Naive thymus-derived CD8-positive, alpha-beta T cell (primary cell): Measurements from ENCODE around the gene ARHGDIA. TPM values are rescaled to one million over a fixed set of nuclear protein-coding genes. Genes with fewer than 3 reads are reported as not detected.

Experiments
- ATAC-seq, 2 donors: fragments of 150-1000 bp; cut with Tn5 transposase in 1 of 2; sonication (Bioruptor Pico), chemical (Tn5 transposase) in 1 of 2; 1 replicate in 1 of 2; 2 replicates in 1 of 2; pipeline ENCODE4 v1.10.0; 2021; ENCODE audit warnings: mild to moderate bottlenecking in 2 of 2, moderate library complexity in 2 of 2
- POLR2A ChIA-PET: fragments of 350-600 bp; sonication (Branson Sonifier 250); formaldehyde crosslinking; loops from one replicate; lab custom pipeline; 2021; ENCODE audit warnings: antibody characterized with exemption; lab: Charles Lee
- DNase-seq, 10 donors: peaks; one replicate each; pipeline versions ENCODE4 v3.0.0 to v3.0.0-alpha.2; 2020 to 2022
- H3K27ac Mint-ChIP-seq, 10 donors: one replicate each; pipeline ENCODE4 v1.8.0; 2020 to 2022; ENCODE audit warnings: mild to moderate bottlenecking in 10 of 10, mixed read lengths in 10 of 10, moderate library complexity in 4 of 10, inconsistent platforms in 1 of 10
- H3K27me3 Mint-ChIP-seq, 5 donors: one replicate each; pipeline ENCODE4 v1.8.0; 2021 to 2022; ENCODE audit warnings: mixed read lengths in 5 of 5
- H3K36me3 Mint-ChIP-seq, 3 donors: one replicate each; pipeline ENCODE4 v1.8.0; 2020 to 2022; ENCODE audit warnings: mixed read lengths in 3 of 3, mild to moderate bottlenecking in 2 of 3, inconsistent platforms in 1 of 3
- H3K4me1 Mint-ChIP-seq, 4 donors: one replicate each; pipeline ENCODE4 v1.8.0; 2021 to 2022; ENCODE audit warnings: mixed read lengths in 4 of 4
- H3K4me3 Mint-ChIP-seq, 10 donors: one replicate each; pipeline ENCODE4 v1.8.0; 2020 to 2022; ENCODE audit warnings: mild to moderate bottlenecking in 10 of 10, mixed read lengths in 10 of 10, moderate library complexity in 6 of 10, inconsistent platforms in 1 of 10
- H3K9me3 Mint-ChIP-seq, 9 donors: one replicate each; pipeline ENCODE4 v1.8.0; 2020 to 2022; ENCODE audit warnings: mixed read lengths in 9 of 9, mild to moderate bottlenecking in 3 of 9, inconsistent platforms in 1 of 9, moderate library complexity in 1 of 9
- polyA plus RNA-seq, 3 donors: library from polyadenylated mRNA; unstranded; fragments of 300-500 nt; fragmentation: Illumina TruSeq; gene quantifications; one replicate each; pipeline ENCODE4 v1.2.3, GENCODE V29; 2021
- total RNA-seq, 8 experiments: library from RNA in 2 of 8; stranded (reverse) in 2 of 8; gene quantifications; one replicate each; pipeline ENCODE4 v1.2.3 and lab custom pipeline; 2021 to 2026

The ARHGDIA gene
- total and polyA plus RNA-seq, 5 experiments from 2014 or later = 55.1 to 343 (median 102) TPM

DNA sequence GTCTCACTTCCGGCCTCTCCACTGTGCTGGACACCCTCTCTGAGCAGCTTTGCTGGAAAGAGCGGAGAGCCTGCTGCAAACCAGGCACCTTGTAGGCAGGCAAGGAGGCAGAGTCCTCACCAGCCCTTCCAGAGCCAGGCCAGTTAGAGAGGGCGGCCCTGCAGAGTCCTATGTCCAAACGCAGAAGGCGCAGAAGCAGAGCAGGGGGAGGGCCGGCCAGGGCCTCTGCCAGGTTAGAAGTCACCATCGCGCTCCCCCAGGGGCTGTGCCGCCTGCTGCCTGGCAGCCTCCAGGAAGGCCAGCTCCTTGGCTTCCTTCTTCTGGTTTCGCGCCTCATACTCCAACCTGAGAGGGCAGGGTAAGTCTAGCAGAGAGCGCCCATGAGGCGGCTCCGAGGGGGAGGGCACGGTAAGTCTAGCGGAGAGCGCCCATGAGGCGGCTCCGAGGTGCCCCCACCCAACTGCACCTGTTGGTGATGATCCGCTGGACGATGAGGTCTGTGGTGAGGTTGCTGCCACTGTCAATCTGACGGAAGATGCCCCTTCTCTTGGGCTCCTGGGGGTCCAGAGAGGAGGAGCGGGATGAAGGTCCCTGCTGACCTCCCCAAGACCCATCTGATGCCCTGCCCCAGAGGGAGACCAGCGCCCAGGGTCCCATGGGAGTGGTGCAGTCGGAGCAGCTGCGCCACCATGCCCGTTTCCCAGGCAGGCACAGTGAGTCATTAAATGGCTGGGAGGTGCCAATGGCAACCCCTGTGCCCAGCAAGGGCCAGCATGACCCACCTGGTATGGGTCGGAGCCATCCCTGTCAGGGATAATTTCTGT lies 33.7 kb upstream of the ARHGDIA start:
- Mint-ChIP-seq H3K27me3 (peaks cover 5 to 13% (median 10%) of the 10 kb centered on the region in 5 donors), H3K4me3 (no peak overlapping the region), H3K4me1 (peaks cover 2 to 10% (median 9%) of the 10 kb centered on the region in 4 donors), H3K36me3 (peaks cover 0 to 18% (median 11%) of the 10 kb centered on the region in 3 donors), H3K9me3 (no peaks in the 10 kb centered on the region), H3K27ac (no peak overlapping the region)
- POLR2A ChIA-PET = no interaction called here
- ATAC-seq (no peak), DNase-seq (no peak)

DNA sequence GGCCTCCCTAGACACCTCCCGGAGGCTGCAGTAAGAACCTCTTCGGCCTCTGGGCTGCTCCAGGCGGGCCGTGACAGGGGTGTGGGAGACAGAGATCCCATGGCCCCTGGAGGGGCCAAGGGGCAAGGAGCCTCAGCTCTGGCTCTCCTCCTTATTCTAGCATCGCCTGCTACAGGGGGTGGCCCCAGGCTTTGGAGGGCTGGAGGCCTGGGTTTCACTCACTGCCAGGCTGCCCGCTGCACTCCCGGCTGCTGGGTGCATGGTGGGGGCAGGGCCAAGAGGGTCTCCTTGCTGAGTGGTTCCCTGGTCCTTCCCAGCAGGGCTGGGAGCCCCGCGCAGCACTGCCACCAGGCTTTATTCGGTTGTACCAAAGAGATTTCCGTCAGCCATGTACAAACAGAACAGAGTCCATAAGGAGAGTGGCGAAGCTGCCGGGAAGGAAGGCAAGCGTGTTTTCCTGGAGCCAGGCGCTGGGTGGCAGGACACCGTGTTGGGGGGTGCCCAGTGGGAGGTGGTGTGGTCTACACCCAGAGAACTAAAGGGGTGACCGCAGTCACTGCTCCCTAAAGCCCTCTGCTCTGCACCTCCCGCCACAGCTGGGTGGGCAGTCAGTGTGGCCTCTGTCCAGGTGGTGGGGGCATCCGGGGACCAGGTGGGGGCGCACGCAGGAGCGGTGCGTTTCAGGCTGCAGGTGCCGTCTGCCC lies 32.9 kb upstream of the ARHGDIA start:
- no peak overlapping the region for H3K27ac Mint-ChIP-seq
- H3K4me1 Mint-ChIP-seq = peaks cover 2 to 10% (median 7%) of the 10 kb centered on the region in 4 donors
- peaks cover 5 to 13% (median 10%) of the 10 kb centered on the region in 5 donors for H3K27me3 Mint-ChIP-seq
- DNase-seq = no peak
- POLR2A ChIA-PET = no interaction called here
- H3K4me3 Mint-ChIP-seq = no peak overlapping the region
- ATAC-seq = no peak
- no peaks in the 10 kb centered on the region for H3K9me3 Mint-ChIP-seq
- H3K36me3 Mint-ChIP-seq = peaks cover 0 to 19% (median 12%) of the 10 kb centered on the region in 3 donors

GRCh38 chr17:81903415-81903831 lies 32.3 kb upstream of the ARHGDIA start:
- H3K9me3 Mint-ChIP-seq = no peaks in the 10 kb centered on the region
- H3K27ac Mint-ChIP-seq = no peak overlapping the region
- POLR2A ChIA-PET = interaction anchor here (0.5 kb wide), 1 partner anchor 62 kb away, joined by 3 read pairs; no protein-coding TSS in a partner anchor
- peaks cover 0 to 18% (median 12%) of the 10 kb centered on the region in 3 donors for H3K36me3 Mint-ChIP-seq
- peak overlapping the region in 1 of 10 donors; percentile 20 for H3K4me3 Mint-ChIP-seq
- H3K4me1 Mint-ChIP-seq = peaks cover 2 to 10% (median 7%) of the 10 kb centered on the region in 4 donors
- ATAC-seq = no peak
- no peak for DNase-seq
- peaks cover 5 to 13% (median 10%) of the 10 kb centered on the region in 5 donors for H3K27me3 Mint-ChIP-seq

DNA sequence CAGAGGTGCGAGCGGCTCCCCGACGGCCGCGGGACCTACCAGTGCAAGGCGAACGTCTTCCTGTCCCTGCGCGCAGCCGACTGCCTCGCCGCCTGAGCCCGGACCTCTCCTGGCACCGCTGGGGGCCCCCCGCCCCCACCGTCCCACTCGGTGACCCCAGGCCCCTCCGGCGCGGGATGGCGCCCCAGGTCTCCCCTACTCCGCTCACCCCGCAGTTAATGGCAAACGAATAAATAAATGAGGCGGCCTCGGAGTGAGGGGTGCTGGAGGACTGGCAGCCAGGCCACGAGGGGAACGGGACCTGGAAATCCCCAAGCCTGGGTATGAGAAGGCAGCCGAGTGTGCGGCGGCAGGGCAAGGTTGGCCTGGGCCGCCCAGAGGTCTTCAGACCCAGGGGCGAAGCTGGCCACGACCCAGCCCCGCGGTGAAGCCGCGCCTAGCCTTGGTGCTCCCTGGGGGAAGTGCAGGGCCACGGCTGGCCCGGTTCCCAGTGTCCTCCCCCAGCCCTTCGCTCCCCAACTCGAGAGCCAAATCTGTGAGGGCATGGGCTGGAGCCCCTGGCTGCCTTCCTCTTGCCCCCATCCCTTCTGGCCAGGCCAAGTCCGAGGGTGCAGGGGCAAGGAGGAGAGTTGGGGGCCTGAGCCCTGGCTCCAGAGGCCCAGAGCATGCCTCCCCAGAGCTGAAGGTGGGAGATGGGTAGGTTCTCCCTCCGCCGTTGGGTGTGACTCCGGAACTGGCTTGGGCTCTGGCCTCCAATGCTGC lies 31.7 kb upstream of the ARHGDIA start:
- Mint-ChIP-seq H3K4me3 (peak overlapping the region in 1 of 10 donors; percentile 37), H3K36me3 (peaks cover 0 to 24% (median 16%) of the 10 kb centered on the region in 3 donors), H3K9me3 (no peaks in the 10 kb centered on the region), H3K4me1 (peaks cover 2 to 10% (median 7%) of the 10 kb centered on the region in 4 donors), H3K27me3 (peaks cover 5 to 13% (median 10%) of the 10 kb centered on the region in 5 donors), H3K27ac (no peak overlapping the region)
- no peak for DNase-seq
- POLR2A ChIA-PET = interaction anchor here (0.5 to 1.1 kb wide), 2 partner anchors 33 to 63 kb away, joined by 3 to 4 read pairs; no protein-coding TSS in a partner anchor
- peak; percentile 43 to 61 for ATAC-seq

DNA sequence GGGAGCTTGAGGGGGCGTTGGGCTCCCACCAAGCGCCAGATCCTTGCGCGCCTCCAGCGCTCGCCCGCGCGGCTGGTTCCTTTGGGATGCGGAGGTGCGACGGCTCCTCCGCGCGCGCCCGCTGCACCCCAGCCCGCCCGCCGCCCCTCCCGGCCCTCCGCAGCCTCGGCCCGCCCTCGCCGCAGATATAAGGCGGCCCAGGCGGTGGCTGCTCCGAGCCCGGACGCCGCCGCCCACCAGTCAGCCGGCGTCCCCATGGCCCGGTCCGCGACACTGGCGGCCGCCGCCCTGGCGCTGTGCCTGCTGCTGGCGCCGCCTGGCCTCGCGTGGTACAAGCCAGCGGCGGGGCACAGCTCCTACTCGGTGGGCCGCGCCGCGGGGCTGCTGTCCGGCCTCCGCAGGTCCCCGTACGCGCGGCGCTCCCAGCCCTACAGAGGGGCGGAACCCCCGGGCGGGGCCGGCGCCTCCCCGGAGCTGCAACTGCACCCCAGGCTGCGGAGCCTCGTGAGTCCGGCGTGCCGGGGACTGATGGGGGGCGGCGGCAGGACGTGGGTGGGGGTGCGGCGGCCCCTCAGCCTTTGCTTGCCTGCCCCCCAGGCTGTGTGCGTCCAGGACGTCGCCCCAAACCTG lies 31.0 kb upstream of the ARHGDIA start, which contains the start of gene NPB:
Gene NPB (plus strand): TSS at position 216 of the 630 bp plus-strand sequence. CDS start 40 bp downstream, at position 256.
- peak within 1 kb of the TSS in 6 of 10 donors; percentile 4 to 65 (median 48) for H3K4me3 Mint-ChIP-seq
- no peaks in the 10 kb centered on the region for H3K9me3 Mint-ChIP-seq
- no peak for DNase-seq
- POLR2A ChIA-PET = interaction anchor here (1.0 to 1.1 kb wide), 3 partner anchors 15 to 32 kb away, joined by 4 to 6 read pairs (median 4); no protein-coding TSS in a partner anchor
- peaks cover 2 to 10% (median 7%) of the 10 kb centered on the region in 4 donors for H3K4me1 Mint-ChIP-seq
- peaks cover 5 to 13% (median 10%) of the 10 kb centered on the region in 5 donors for H3K27me3 Mint-ChIP-seq
- peak within 1 kb of the TSS in 1 of 10 donors; percentile 25 for H3K27ac Mint-ChIP-seq
- peak; percentile 65 to 76 for ATAC-seq
- H3K36me3 Mint-ChIP-seq = peaks cover 0 to 31% (median 16%) of the 10 kb centered on the region in 3 donors

GRCh38 chr17:81901167-81902022 lies 30.3 kb upstream of the ARHGDIA start:
- POLR2A ChIA-PET = interaction anchor here (1.0 to 1.1 kb wide), 3 partner anchors 16 to 31 kb away, joined by 4 to 6 read pairs (median 4); no protein-coding TSS in a partner anchor
- Mint-ChIP-seq H3K4me1 (peaks cover 2 to 10% (median 7%) of the 10 kb centered on the region in 4 donors), H3K27me3 (peaks cover 5 to 13% (median 10%) of the 10 kb centered on the region in 5 donors), H3K9me3 (no peaks in the 10 kb centered on the region), H3K36me3 (peaks cover 0 to 37% (median 16%) of the 10 kb centered on the region in 3 donors), H3K4me3 (peak overlapping the region in 8 of 10 donors; percentile 15 to 65 (median 48)), H3K27ac (peak overlapping the region in 1 of 10 donors; percentile 25)
- DNase-seq = no peak
- ATAC-seq = peak in 1 of 2 donors; percentile 40

GRCh38 chr17:81900181-81900820 lies 29.2 kb upstream of the ARHGDIA start:
- ATAC-seq (no peak), DNase-seq (no peak)
- Mint-ChIP-seq H3K27ac (peak overlapping the region in 1 of 10 donors; percentile 12), H3K9me3 (no peaks in the 10 kb centered on the region), H3K36me3 (peaks cover 0 to 47% (median 18%) of the 10 kb centered on the region in 3 donors), H3K27me3 (peaks cover 5 to 13% (median 10%) of the 10 kb centered on the region in 5 donors), H3K4me1 (peaks cover 2 to 10% (median 7%) of the 10 kb centered on the region in 4 donors), H3K4me3 (peak overlapping the region in 1 of 10 donors; percentile 48)
- POLR2A ChIA-PET = no interaction called here

GRCh38 chr17:81899514-81900166 lies 28.5 kb upstream of the ARHGDIA start:
- ATAC-seq = no peak

GRCh38 chr17:81898885-81899284 lies 27.7 kb upstream of the ARHGDIA start:
- peaks cover 0 to 54% (median 18%) of the 10 kb centered on the region in 3 donors for H3K36me3 Mint-ChIP-seq
- POLR2A ChIA-PET = interaction anchor here (0.5 kb wide), 1 partner anchor 23 kb away, joined by 7 read pairs; no protein-coding TSS in a partner anchor
- peaks cover 2 to 10% (median 7%) of the 10 kb centered on the region in 4 donors for H3K4me1 Mint-ChIP-seq
- H3K27me3 Mint-ChIP-seq = peaks cover 5 to 13% (median 10%) of the 10 kb centered on the region in 5 donors
- no peak for ATAC-seq
- no peak overlapping the region for H3K27ac Mint-ChIP-seq
- no peaks in the 10 kb centered on the region for H3K9me3 Mint-ChIP-seq
- no peak for DNase-seq
- no peak overlapping the region for H3K4me3 Mint-ChIP-seq

More at GRCh38 chr17:81899514-81900166, 28.5 kb upstream of the ARHGDIA start:
- Mint-ChIP-seq H3K36me3 (peaks cover 0 to 52% (median 18%) of the 10 kb centered on the region in 3 donors), H3K27ac (no peak overlapping the region), H3K4me3 (no peak overlapping the region), H3K9me3 (no peaks in the 10 kb centered on the region), H3K27me3 (peaks cover 5 to 13% (median 10%) of the 10 kb centered on the region in 5 donors), H3K4me1 (peaks cover 2 to 10% (median 7%) of the 10 kb centered on the region in 4 donors)
- DNase-seq = no peak
- POLR2A ChIA-PET = interaction anchor here (0.5 kb wide), 1 partner anchor 24 kb away, joined by 7 read pairs; no protein-coding TSS in a partner anchor
